PC-3 (cell line): Measurements from ENCODE around the gene JCAD.

Experiments used
- EZH2 ChIP-seq: fragments of 300-600 bp; sonication (generic); IDR thresholded peaks from one replicate; pipeline ENCODE4 v1.6.1; 2017; ENCODE audit warnings: antibody characterized with exemption, mild to moderate bottlenecking, low read length; ENCODE audit not compliant: unreplicated experiment
- EZH2phosphoT487 ChIP-seq: fragments of 300-600 bp; sonication (generic); IDR thresholded peaks from 2 replicates; pipeline ENCODE4 v1.6.1; 2018; ENCODE audit warnings: mild to moderate bottlenecking, antibody characterized with exemption, low read length, borderline replicate concordance
- TF ChIP-seq, protein P1 (sequence below): fragments of 300-600 bp; sonication (generic); conservative IDR thresholded peaks from 2 replicates; pipeline ENCODE4 v1.5.1; 2017; ENCODE audit warnings: antibody characterized with exemption, low read depth, mild to moderate bottlenecking, low read length

DNA sequence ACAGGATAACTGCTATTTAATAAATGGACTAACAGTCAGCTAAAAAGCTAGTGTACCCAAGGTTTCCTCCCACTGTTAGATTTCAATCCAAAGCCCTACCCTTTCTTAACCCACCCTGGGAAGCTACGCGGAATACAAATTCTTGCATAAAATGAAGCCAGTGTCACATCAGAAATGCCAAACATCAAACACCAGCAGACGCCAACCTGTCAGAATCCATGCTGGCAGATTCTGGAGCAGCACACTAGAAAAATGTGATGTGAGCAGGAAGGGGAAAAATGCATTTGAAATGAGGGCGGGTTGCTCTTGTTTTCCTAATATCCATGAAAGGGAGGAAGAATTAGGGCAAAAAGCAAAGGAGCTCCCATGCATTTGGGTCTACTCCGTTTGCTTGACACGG is 16.1 kb upstream of the JCAD start:
- TF ChIP-seq, protein P1, sequence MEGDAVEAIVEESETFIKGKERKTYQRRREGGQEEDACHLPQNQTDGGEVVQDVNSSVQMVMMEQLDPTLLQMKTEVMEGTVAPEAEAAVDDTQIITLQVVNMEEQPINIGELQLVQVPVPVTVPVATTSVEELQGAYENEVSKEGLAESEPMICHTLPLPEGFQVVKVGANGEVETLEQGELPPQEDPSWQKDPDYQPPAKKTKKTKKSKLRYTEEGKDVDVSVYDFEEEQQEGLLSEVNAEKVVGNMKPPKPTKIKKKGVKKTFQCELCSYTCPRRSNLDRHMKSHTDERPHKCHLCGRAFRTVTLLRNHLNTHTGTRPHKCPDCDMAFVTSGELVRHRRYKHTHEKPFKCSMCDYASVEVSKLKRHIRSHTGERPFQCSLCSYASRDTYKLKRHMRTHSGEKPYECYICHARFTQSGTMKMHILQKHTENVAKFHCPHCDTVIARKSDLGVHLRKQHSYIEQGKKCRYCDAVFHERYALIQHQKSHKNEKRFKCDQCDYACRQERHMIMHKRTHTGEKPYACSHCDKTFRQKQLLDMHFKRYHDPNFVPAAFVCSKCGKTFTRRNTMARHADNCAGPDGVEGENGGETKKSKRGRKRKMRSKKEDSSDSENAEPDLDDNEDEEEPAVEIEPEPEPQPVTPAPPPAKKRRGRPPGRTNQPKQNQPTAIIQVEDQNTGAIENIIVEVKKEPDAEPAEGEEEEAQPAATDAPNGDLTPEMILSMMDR = no peak
- TF ChIP-seq EZH2 (no peak), EZH2phosphoT487 (no peak)
